K562 (cell line): Measurements from ENCODE around the gene DCLK1. TPM values are rescaled to one million over a fixed set of nuclear protein-coding genes. Genes with fewer than 3 reads are reported as not detected.

Source experiments
- ATAC-seq: fragments of 200-7000 bp; cut with Tn5 transposase; 3 replicates; pipeline ENCODE4 v1.9.1; 2020; ENCODE audit warnings: moderate library complexity
- BruUV-seq: library from RNA; stranded (reverse); fragments of 400-500 nt; replicated peaks from 2 replicates; lab custom pipeline; 2021; lab: Mats Ljungman, UMichigan
- CTCF ChIA-PET: fragments of 300-600 bp; formaldehyde crosslinking; extraction: SDS; loops from one replicate; lab custom pipeline; 2021; ENCODE audit warnings: low intra/inter-chr PET ratio; lab: Yijun Ruan, JAX
- POLR2A ChIA-PET: fragments of 300-600, 350-650 bp; sonication (Branson Sonifier 250); formaldehyde crosslinking; extraction: SDS; loops from one replicate; lab custom pipeline; 2021; ENCODE audit warnings: antibody characterized with exemption, inconsistent platforms; lab: Yijun Ruan, JAX
- DNase-seq, 4 experiments: peaks; one replicate each; pipeline versions ENCODE4 v3.0.0 to v3.0.0-alpha.2; 2011 to 2018; ENCODE audit warnings: low spot score in 3 of 4, mixed read lengths in 3 of 4; ENCODE audit errors: extremely low read depth in 1 of 4
- FAIRE-seq: peaks from 2 replicates; lab custom pipeline; 2011; peaks lifted over from hg19 to GRCh38; lab: Jason Lieb, UNC
- H2AFZ ChIP-seq: 2 replicates; pipeline ENCODE4 v1.6.0; 2011; ENCODE audit warnings: low read depth, low read length, control low read depth, inconsistent platforms
- H3K27ac ChIP-seq: fragments of 200-600 bp; 3 replicates; pipeline ENCODE4 v1.8.0; 2011; ENCODE audit warnings: low read depth, mild to moderate bottlenecking, control low read depth, inconsistent platforms, low read length, moderate library complexity, mixed read lengths; ENCODE audit errors: extremely low read depth
- H3K27me3 ChIP-seq, 2 experiments: fragments of 300-600 bp in 1 of 2; 2 replicates in 1 of 2; 3 replicates in 1 of 2; pipeline versions ENCODE4 v1.6.0 to v1.8.0; 2011; ENCODE audit warnings: inconsistent platforms in 2 of 2, low read length in 2 of 2, mild to moderate bottlenecking in 1 of 2, mixed read lengths in 1 of 2, moderate library complexity in 1 of 2; ENCODE audit not compliant: control insufficient read depth in 2 of 2, insufficient read depth in 2 of 2
- H3K36me3 ChIP-seq: fragments of 300-600 bp; 3 replicates; pipeline ENCODE4 v1.8.0; 2011; ENCODE audit warnings: mild to moderate bottlenecking, low read length, inconsistent platforms; ENCODE audit not compliant: control insufficient read depth, insufficient read depth
- H3K4me1 ChIP-seq, 2 experiments: fragments of 200-600 bp in 1 of 2; replicated peaks in 1 of 2; 2 replicates in 1 of 2; 3 replicates in 1 of 2; pipeline versions ENCODE4 v1.5.1 to v1.8.0; 2011; ENCODE audit warnings: inconsistent platforms in 2 of 2, low read length in 2 of 2, mild to moderate bottlenecking in 1 of 2, mixed read lengths in 1 of 2, moderate library complexity in 1 of 2; ENCODE audit not compliant: control insufficient read depth in 2 of 2, insufficient read depth in 2 of 2
- H3K4me2 ChIP-seq: 2 replicates; pipeline ENCODE4 v1.6.1; 2011; ENCODE audit warnings: low read length, control low read depth, inconsistent platforms, mixed read lengths; ENCODE audit not compliant: insufficient read depth
- H3K4me3 ChIP-seq: fragments of 200-600 bp; sonication (generic), shearing (Covaris generic); 2 replicates; pipeline ENCODE4 v1.5.1; 2016; ENCODE audit warnings: control low read depth, inconsistent platforms
- H3K79me2 ChIP-seq: fragments of 200-600 bp; 3 replicates; pipeline ENCODE4 v1.8.0; 2011; ENCODE audit warnings: low read length, inconsistent platforms; ENCODE audit not compliant: control insufficient read depth, insufficient read depth
- H3K9ac ChIP-seq, 2 experiments: 2 replicates each; pipeline versions ENCODE4 v1.6.0 to v1.6.1; 2011; ENCODE audit warnings: low read depth in 2 of 2, low read length in 2 of 2, control low read depth in 1 of 2, inconsistent platforms in 1 of 2, mild to moderate bottlenecking in 1 of 2, mixed read lengths in 1 of 2; ENCODE audit not compliant: insufficient read depth in 1 of 2
- H3K9me1 ChIP-seq: one replicate; pipeline ENCODE4 v1.6.0; 2011; ENCODE audit warnings: inconsistent platforms, mild to moderate bottlenecking, low read length, moderate library complexity; ENCODE audit not compliant: control insufficient read depth, insufficient read depth
- H3K9me3 ChIP-seq: replicated peaks from 2 replicates; pipeline ENCODE4 v1.5.1; 2011; ENCODE audit warnings: low read depth, low read length, inconsistent platforms; ENCODE audit not compliant: control insufficient read depth, insufficient read depth
- H4K20me1 ChIP-seq: replicated peaks from 2 replicates; pipeline ENCODE4 v1.6.1; 2011; ENCODE audit warnings: low read length, inconsistent platforms, mixed read lengths; ENCODE audit not compliant: control insufficient read depth, insufficient read depth
- BCL6 ChIP-seq: fragments of 250-450 bp; sonication (Bioruptor Pico); IDR thresholded peaks from 2 replicates; pipeline ENCODE4 v1.4.0; 2020
- CTBP1 ChIP-seq: fragments of 450-650 bp; IDR thresholded peaks from 2 replicates; pipeline ENCODE4 v1.6.1; 2016; ENCODE audit warnings: borderline replicate concordance
- GTF3C2 ChIP-seq: IDR thresholded peaks from 3 replicates; pipeline ENCODE4 v1.6.1; 2011; ENCODE audit warnings: borderline replicate concordance, mild to moderate bottlenecking, moderate library complexity; ENCODE audit not compliant: insufficient read length; ENCODE audit errors: extremely low read depth
- KAT7 ChIP-seq: sonication (generic); formaldehyde crosslinking; IDR thresholded peaks from 2 replicates; pipeline ENCODE4 v1.8.0; 2022; ENCODE audit warnings: missing genetic modification reagents, mild to moderate bottlenecking, borderline replicate concordance
- MAZ ChIP-seq, 2 experiments: fragments of 450-650 bp in 1 of 2; sonication (generic) in 1 of 2; formaldehyde crosslinking; IDR thresholded peaks in 1 of 2; conservative IDR thresholded peaks in 1 of 2; 2 replicates each; pipeline versions ENCODE4 v1.4.0 to v1.5.0; 2020; ENCODE audit warnings: mild to moderate bottlenecking in 1 of 2, missing genetic modification reagents in 1 of 2
- MBD2 ChIP-seq: sonication (generic); IDR thresholded peaks from 2 replicates; pipeline ENCODE4 v1.6.1; 2016; ENCODE audit warnings: low read depth, borderline replicate concordance
- POLR3A ChIP-seq: IDR thresholded peaks from 2 replicates; pipeline ENCODE4 v1.6.1; 2011; ENCODE audit warnings: borderline replicate concordance, mild to moderate bottlenecking, moderate library complexity; ENCODE audit not compliant: insufficient read length, insufficient read depth; ENCODE audit errors: extremely low read depth
- ZFP1 ChIP-seq: fragments of 450-650 bp; formaldehyde crosslinking; IDR thresholded peaks from 2 replicates; pipeline ENCODE4 v1.4.0; 2020; ENCODE audit warnings: mild to moderate bottlenecking, mixed read lengths
- ZNF184 ChIP-seq: sonication (generic); formaldehyde crosslinking; IDR thresholded peaks from 2 replicates; pipeline ENCODE4 v1.5.0; 2020; ENCODE audit warnings: missing genetic modification reagents
- ZSCAN32 ChIP-seq: fragments of 450-650 bp; formaldehyde crosslinking; IDR thresholded peaks from 2 replicates; pipeline ENCODE4 v1.4.0; 2020; ENCODE audit warnings: mild to moderate bottlenecking, moderate library complexity
- WGBS: fragments of 100-300 bp; shearing (Covaris generic); methylation state at CpG from one replicate; pipeline ENCODE4 v1.1.6; 2016; ENCODE audit warnings: low coverage, mixed read lengths; ENCODE audit not compliant: insufficient coverage; ENCODE audit errors: missing lambda C conversion rate; 5-methylcytosine and 5-hydroxymethylcytosine counted together
- in situ Hi-C: fragments of 300-500 bp; cut with MboI; formaldehyde crosslinking; loops from 4 replicates; pipeline ENCODE4 v1.15.0; 2018; ENCODE audit warnings: inconsistent platforms, mixed read lengths
- intact Hi-C: fragments of 100-400 bp; cut with micrococcal nuclease; formaldehyde crosslinking; loops from 2 replicates; pipeline ENCODE4 v1.14.2; 2022
- polyA plus RNA-seq, 8 experiments: library from polyadenylated mRNA; depleted of rRNA in 4 of 8; stranded (reverse) in 5 of 8; unstranded in 3 of 8; fragments of >200 nt; fragmentation: Nextera tagmentation in 2 of 8; fragmentation: Illumina TruSeq in 1 of 8; extraction: Ambion mirVana in 2 of 8; extraction: Trizol in 1 of 8; gene quantifications; 2 replicates each; pipeline versions ENCODE4 v1.2.1 to v1.2.3, GENCODE V29; 2011 to 2014; ENCODE audit warnings: inconsistent platforms in 1 of 8, missing spikeins in 1 of 8
- total RNA-seq, 7 experiments: library from RNA; depleted of rRNA in 6 of 7; stranded (reverse); fragments of >200 nt in 6 of 7; fragmentation: Illumina TruSeq in 2 of 7; extraction: Trizol in 2 of 7; gene quantifications; 2 replicates each; pipeline versions ENCODE4 v1.2.1 to v1.2.3, GENCODE V29; 2011 to 2021; ENCODE audit warnings: low replicate concordance in 1 of 7

Gene DCLK1
- total and polyA plus RNA-seq, 9 of the 15 experiments (the other 6 are each of a cell fraction or from before 2014, with no cell fraction given): 0.07 TPM; not detected in 8

DNA sequence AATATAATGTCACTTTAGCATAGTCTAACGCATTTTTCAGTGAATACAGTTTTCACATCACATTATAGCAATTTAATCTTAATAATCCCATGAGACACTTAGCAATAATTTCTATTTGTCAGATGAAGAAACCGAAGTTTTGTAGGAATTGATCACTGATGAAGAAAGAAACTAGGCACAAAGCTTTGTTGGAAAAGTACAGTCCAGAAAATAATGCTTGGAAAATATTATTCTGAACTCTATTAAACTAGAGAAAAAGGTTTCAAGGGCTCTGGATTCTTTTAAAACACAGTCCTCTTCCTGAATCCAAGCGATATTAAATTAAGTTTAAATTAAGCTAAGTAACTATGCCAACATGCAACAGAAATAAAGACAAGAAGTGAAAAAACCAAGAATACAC, 62.2 kb downstream of the DCLK1 start (continued):
- TF ChIP-seq CTBP1 (no peak), ZSCAN32 (no peak), KAT7 (CRISPR knock-in tag) (no peak), POLR3A (no peak)

GRCh38 chr13:36068566-36068965, 62.6 kb downstream of the DCLK1 start:
- Histone ChIP-seq H3K4me3 (no peak overlapping the region), H3K36me3 (no peaks in the 10 kb centered on the region), H3K9me1 (no peaks in the 10 kb centered on the region), H3K4me2 (no peak overlapping the region), H3K9ac (no peak overlapping the region), H2AFZ (no peak overlapping the region), H4K20me1 (no peaks in the 10 kb centered on the region), H3K27ac (no peak overlapping the region), H3K79me2 (no peaks in the 10 kb centered on the region), H3K4me1 (no peaks in the 10 kb centered on the region), H3K9me3 (no peaks in the 10 kb centered on the region), H3K27me3 (no peaks in the 10 kb centered on the region)
- ATAC-seq: no peak
- WGBS: 0% methylated on average over 1 of the region's 1 CpG
- no peak for DNase-seq
- intact Hi-C loops: no loop called here
- FAIRE-seq: no peak
- in situ Hi-C loops: no loop called here
- ChIA-PET CTCF (no interaction called here), POLR2A (no interaction called here)
- no TSS peak for BruUV-seq
- TF ChIP-seq MAZ (CRISPR knock-in tag; conservative IDR thresholded peaks at IDR 0.05 in 1 of 2, IDR thresholded peaks at IDR 0.05 in 1 of 2): no peak
- no peak for TF ChIP-seq GTF3C2
- TF ChIP-seq ZNF184 (CRISPR knock-in tag): no peak
- TF ChIP-seq BCL6 (CRISPR knock-in tag): no peak
- no peak for TF ChIP-seq MBD2
- no peak for TF ChIP-seq ZFP1
- TF ChIP-seq, all 486 proteins: peak for 0
